Ramos (cell line): ENCODE data around the gene DTNBP1.
"Not testable (repeated sequence)": the region's sequence is repeated elsewhere in the genome, so short reads cannot be mapped to it uniquely, and the experiment has no call there.

Source experiments
- in situ Hi-C: fragments of 300-500 bp; cut with MboI; formaldehyde crosslinking; loops from one replicate; pipeline ENCODE4 v1.14.3; 2022; ENCODE audit warnings: low sequenced_read_pairs; ENCODE audit not compliant: unreplicated experiment

DTNBP1 gene

GRCh38 chr6:15672291-15672690 lies 9.5 kb upstream of the DTNBP1 start:
- in situ Hi-C loops, result no loop called here

GRCh38 chr6:15668918-15669317 lies 6.1 kb upstream of the DTNBP1 start:
- in situ Hi-C loops, result no loop called here

GRCh38 chr6:15666896-15667295 lies 4.1 kb upstream of the DTNBP1 start:
- in situ Hi-C loops, result not testable (repeated sequence)

- in situ Hi-C loops, result no loop called here
Measured at GRCh38 chr6:15665237-15665636, 2.4 kb upstream of the DTNBP1 start.

GRCh38 chr6:15663130-15663871 lies 473 bp upstream of the DTNBP1 start:
- in situ Hi-C loops, result no loop called here

- in situ Hi-C loops, result no loop called here
Measured at GRCh38 chr6:15661853-15662325, 939 bp downstream of the DTNBP1 start.

GRCh38 chr6:15659181-15659580 lies 3.6 kb downstream of the DTNBP1 start:
- in situ Hi-C loops, result no loop called here

- in situ Hi-C loops, result no loop called here
Measured at GRCh38 chr6:15658181-15658744, 4.6 kb downstream of the DTNBP1 start.

- in situ Hi-C loops, result no loop called here
Measured at GRCh38 chr6:15657290-15657689, 5.5 kb downstream of the DTNBP1 start.

- in situ Hi-C loops, result no loop called here
Measured at GRCh38 chr6:15656145-15656544, 6.7 kb downstream of the DTNBP1 start.

GRCh38 chr6:15654250-15654649 lies 8.6 kb downstream of the DTNBP1 start:
- in situ Hi-C loops, result no loop called here

- in situ Hi-C loops, result no loop called here
Measured at GRCh38 chr6:15653581-15653980, 9.2 kb downstream of the DTNBP1 start.

- in situ Hi-C loops, result not testable (repeated sequence)
Measured at GRCh38 chr6:15650004-15650559, 12.7 kb downstream of the DTNBP1 start.

- in situ Hi-C loops, result no loop called here
Measured at GRCh38 chr6:15644904-15645303, 17.9 kb downstream of the DTNBP1 start.

- in situ Hi-C loops, result no loop called here
Measured at GRCh38 chr6:15643542-15643941, 19.3 kb downstream of the DTNBP1 start.

GRCh38 chr6:15642276-15642675 lies 20.6 kb downstream of the DTNBP1 start:
- in situ Hi-C loops, result no loop called here

- in situ Hi-C loops, result no loop called here
Measured at GRCh38 chr6:15638373-15638772, 24.5 kb downstream of the DTNBP1 start.

- in situ Hi-C loops, result no loop called here
Measured at GRCh38 chr6:15631432-15631831, 31.4 kb downstream of the DTNBP1 start.

GRCh38 chr6:15630202-15630601 lies 32.6 kb downstream of the DTNBP1 start:
- in situ Hi-C loops, result no loop called here

GRCh38 chr6:15629487-15629886 lies 33.3 kb downstream of the DTNBP1 start:
- in situ Hi-C loops, result no loop called here

GRCh38 chr6:15628499-15629131 lies 34.2 kb downstream of the DTNBP1 start:
- in situ Hi-C loops, result no loop called here
